ENCODE measurements around the gene JAGN1.
"Not testable (repeated sequence)": the region's sequence is repeated elsewhere in the genome, so short reads cannot be mapped to it uniquely, and the experiment has no call there.

The JAGN1 gene

GRCh38 chr3:9898467-9899241 lies 8.2 kb downstream of the JAGN1 start:
- no peak for DNase-seq (ENCODE audit: low spot score)

DNA sequence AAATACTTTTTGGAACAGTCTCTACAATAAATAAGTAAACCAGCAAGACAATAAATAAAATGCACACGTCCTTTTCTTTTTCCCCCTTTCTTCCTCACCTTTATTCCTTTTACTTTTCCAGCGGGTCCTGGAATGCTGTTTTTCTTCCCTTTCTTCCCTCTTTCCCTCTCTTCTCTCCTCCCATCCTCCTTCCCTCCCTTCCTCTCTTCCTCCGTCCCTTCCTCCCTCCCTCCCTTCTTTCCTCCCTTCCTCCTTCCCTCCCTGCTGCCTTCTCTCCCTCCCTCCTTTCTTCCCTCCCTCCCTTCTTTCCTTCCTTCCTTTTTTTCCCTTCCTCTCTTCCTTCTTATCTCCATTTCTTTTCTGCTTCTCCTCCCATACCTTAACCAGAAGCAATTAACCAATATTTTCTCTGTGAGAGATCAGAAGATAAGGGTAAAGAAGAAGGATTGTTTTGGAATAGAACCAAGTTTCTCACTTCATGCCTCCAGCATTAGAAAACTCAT lies 8.9 kb downstream of the JAGN1 start:
- no peak for DNase-seq (ENCODE audit: low spot score)

GRCh38 chr3:9900965-9901415 lies 10.6 kb downstream of the JAGN1 start:
- not testable (repeated sequence) for DNase-seq (ENCODE audit: low spot score)

DNA sequence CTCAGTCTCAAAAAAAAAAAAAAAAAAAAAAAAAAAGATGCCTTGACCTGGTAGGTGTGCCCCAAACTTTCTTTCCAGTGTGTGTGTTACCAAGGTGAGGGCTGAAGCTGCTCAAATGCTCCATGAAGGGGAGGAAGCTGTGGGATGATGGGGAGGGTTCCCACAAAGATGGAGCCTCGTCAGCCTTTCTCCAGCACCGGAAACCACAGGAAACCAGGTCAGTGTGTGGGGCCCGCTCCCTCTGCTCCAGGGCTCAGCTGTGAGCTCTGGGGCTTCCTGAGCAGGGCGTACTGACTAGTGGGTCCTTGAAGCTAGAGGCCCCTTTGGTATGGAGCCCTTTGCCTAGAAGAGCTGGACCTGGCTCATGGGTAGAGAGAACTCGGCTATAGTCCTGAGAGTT lies 11.6 kb downstream of the JAGN1 start:
- DNase-seq (ENCODE audit: low spot score), result no peak

DNA sequence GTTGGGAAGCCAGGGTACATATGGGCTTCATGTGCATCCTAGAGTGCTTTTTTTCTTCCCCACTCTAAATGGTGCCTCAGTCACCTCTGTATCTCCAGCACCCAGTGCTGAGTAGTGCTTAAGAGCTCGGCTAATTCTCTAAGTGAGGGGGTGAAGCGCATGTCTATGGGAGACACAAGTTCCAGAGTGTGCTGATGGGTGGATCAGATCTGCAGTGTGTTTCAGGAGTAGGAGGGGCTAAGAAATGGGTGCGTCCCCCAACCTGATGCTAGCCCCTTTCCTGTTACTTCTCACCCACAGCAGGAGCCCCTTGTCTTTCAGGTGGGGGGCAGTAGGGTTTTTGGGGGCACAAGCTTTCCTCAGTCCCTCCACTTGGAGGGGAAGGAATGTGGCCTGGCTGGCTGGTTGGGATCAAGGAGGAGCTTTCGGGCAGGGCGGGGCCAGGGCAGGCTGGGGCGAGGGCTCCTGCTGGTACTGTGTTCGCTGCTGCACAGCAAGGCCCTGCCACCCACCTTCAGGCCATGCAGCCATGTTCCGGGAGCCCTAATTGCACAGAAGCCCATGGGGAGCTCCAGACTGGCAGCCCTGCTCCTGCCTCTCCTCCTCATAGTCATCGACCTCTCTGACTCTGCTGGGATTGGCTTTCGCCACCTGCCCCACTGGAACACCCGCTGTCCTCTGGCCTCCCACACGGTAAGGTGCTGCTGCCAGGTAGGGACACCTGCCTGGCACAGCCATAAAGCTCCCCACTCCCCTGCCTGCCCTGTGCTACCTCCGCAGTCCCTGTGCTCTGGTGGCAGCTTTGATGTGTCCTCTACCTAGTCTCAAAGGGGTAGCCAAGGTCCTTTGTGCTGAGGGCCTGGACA lies 12.2 kb downstream of the JAGN1 start, which contains the start of gene IL17RE:
IL17RE (plus strand) TSS at position 477 of the 866 bp plus-strand sequence; CDS start at position 562, 85 bp downstream.
- no peak for DNase-seq (ENCODE audit: low spot score)

DNA sequence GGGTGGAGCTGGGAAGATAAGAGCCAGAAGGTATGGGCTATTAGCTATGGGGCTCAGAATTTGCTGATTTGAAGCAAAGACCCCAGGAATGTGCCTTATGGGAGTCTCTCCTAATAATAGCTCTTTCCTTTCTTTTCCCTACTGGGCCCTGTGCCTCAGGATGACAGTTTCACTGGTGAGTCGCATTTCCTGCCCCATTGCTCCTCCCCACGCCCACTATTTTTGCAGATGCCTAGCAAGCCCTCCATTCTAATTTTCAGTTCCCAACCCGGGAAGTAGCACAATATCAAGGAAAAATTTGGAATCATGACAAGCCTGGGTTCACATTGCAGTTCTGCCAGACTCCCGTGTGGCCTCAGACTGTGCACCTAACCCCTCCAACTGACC lies 12.8 kb downstream of the JAGN1 start:
- no peak for DNase-seq (ENCODE audit: low spot score)

GRCh38 chr3:9903904-9904303 lies 13.5 kb downstream of the JAGN1 start:
- no peak for DNase-seq (ENCODE audit: low spot score)

- no peak for DNase-seq (ENCODE audit: low spot score)
These were observed 16.1 kb downstream of the JAGN1 start for GRCh38 chr3:9906480-9906879.

- no peak for DNase-seq (ENCODE audit: low spot score)
These were observed 17.9 kb downstream of the JAGN1 start for GRCh38 chr3:9908286-9908685.

DNA sequence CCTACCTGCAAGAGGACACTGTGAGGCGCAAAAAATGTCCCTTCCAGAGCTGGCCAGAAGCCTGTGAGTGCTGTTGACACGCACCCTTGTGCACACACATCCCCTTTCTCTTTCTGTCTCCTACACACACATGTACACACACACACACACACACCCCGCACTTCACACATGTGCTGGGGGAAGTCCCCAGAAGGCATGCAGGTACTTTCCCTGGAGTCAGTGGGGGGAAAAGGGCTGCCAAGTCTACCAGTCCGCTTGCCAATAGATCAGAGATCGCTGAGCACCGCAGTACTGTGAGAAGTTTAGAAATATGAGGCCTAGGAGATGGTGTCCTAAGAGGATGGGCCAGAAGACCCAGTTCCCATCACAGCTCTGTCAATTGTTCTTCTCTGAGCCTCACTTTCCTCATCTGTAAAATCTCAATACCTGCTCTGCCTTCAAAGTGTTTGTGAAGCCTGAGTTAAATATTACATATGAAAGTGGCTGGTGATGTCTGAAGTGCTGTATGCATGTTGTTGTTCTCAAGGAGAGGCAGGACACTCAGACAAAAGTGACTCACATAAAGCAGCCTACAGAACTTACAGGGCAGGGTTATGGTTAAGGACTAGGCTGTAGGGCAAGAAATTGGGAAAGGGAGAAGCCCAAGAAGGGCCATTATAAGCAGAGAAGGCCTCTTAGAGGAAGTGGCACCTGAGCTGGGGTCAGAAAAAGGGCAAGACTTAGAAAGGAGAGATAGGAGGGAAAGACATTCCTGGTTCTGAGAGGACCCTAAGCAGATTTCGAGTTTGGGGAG lies 19.0 kb downstream of the JAGN1 start:
- no peak for DNase-seq (ENCODE audit: low spot score)

- DNase-seq (ENCODE audit: low spot score), result no peak
These were observed 21.5 kb downstream of the JAGN1 start for GRCh38 chr3:9911863-9912262.

DNA sequence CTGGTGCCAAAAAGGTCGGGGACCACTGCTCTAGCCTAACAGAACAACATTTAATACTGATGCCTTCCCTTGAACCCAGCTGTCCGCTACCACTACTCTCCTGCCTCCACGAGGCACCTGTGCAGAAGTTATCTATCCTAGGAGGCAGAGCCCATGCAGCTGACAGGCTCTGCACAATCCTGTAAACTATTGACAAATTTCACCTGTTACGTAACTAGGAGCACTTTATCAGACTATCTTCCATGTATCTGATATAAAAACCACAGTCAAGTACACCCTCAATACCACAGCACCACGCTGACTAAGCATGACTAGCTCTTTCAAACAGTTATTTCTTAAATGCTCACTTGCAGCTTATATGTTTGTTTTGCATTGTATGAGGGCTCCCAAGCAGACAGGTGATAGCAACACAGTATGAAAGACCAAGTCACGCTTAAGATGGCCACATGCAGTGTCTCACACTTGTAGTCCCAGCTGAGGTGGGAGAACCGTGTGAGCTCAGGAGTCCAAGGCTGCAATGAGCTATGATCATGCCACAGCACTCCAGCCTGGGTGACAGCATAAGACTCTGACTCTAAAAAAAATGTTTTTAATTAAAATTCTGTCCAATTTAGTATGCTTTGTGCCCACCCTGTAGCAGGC lies 22.0 kb downstream of the JAGN1 start:
- no peak for DNase-seq (ENCODE audit: low spot score)

GRCh38 chr3:9913601-9914000 lies 23.2 kb downstream of the JAGN1 start:
- no peak for DNase-seq (ENCODE audit: low spot score)

DNA sequence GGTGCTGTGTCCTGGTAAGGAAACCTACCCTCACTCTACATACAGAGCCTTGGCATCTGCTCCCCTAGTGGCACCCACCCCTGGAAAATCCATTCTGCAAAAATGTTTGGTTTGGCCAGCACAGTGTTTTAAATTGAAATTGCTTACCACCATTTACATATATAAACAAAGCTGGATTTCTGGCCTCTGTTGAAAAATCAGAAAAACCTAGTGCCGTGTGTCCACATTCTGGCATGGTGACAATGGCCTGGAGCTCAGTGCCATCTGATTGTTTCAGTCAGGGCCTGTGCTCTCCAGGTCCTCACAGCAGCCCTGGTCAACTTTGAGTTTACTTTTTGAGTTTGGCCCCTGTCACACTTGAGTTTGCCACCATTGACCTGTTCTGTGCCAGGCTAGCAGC lies 23.6 kb downstream of the JAGN1 start:
- no peak for DNase-seq (ENCODE audit: low spot score)

DNA sequence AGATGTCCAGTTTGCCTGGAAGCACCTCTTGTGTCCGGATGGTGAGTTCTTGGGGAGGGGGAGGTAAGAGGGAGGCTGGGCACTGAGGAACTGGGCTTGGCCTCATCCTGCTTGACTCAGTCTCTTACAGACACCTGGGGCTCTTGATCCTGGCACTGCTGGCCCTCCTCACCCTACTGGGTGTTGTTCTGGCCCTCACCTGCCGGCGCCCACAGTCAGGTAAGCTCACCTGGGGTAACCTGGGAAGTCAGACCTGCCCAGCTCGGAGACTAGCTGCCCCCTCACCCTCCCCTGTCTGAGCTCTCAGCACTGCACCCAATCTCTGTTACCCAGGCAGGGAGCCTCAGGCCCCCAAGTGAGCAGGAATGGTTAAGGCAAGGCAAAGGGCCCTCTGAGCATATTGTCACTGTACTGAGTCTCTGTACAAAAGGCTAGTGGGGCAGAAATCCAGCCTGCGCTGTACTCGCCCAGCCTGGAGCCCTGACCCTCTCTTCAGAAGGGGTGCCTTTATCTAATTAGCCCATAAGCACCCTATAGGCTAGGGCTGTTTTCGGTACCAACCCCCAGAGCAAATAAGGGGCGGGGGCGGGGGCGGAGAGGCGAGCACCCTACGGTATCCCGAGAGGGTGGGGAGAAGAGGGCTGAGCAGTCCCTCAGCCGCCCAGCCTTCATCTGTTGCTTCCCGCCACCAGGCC lies 24.3 kb downstream of the JAGN1 start:
- DNase-seq (ENCODE audit: low spot score), result no peak

DNA sequence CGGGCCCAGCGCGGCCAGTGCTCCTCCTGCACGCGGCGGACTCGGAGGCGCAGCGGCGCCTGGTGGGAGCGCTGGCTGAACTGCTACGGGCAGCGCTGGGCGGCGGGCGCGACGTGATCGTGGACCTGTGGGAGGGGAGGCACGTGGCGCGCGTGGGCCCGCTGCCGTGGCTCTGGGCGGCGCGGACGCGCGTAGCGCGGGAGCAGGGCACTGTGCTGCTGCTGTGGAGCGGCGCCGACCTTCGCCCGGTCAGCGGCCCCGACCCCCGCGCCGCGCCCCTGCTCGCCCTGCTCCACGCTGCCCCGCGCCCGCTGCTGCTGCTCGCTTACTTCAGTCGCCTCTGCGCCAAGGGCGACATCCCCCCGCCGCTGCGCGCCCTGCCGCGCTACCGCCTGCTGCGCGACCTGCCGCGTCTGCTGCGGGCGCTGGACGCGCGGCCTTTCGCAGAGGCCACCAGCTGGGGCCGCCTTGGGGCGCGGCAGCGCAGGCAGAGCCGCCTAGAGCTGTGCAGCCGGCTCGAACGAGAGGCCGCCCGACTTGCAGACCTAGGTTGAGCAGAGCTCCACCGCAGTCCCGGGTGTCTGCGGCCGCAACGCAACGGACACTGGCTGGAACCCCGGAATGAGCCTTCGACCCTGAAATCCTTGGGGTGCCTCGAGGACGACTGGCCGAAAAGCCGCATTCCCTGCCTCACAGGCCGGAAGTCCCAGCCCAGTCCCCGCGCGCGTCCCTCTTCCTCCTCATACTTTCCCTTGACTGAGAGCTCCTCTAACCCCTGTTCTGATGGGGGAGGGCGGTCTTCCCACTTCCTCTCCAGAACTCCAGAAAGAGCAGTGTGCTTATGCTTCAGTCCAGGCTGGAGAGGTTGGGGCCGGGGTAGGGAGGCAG lies 25.1 kb downstream of the JAGN1 start:
- DNase-seq (ENCODE audit: low spot score), result peak; percentile 68

- DNase-seq (ENCODE audit: low spot score), result no peak
These were observed 25.9 kb downstream of the JAGN1 start for GRCh38 chr3:9916346-9916733.

GRCh38 chr3:9916734-9917680 lies 26.6 kb downstream of the JAGN1 start, which contains the start of gene IL17RC:
IL17RC (plus strand) TSS chr3:9917098; CDS start chr3:9917316, 218 bp downstream.
- DNase-seq (ENCODE audit: low spot score), result peak; percentile 79

DNA sequence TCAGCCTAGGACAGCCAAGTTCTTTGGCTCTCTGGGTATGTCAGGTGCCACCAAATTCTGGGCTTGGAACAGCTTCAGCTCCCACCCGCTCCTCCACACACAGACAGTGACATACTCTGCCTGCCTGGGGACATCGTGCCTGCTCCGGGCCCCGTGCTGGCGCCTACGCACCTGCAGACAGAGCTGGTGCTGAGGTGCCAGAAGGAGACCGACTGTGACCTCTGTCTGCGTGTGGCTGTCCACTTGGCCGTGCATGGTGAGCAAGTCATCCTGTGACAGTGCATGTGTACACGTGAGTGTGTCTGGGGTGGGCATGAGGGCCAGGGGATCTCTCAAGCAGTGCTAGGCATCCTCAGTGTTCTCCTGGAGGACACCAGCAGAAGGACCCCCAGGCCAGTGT lies 27.4 kb downstream of the JAGN1 start:
- no peak for DNase-seq (ENCODE audit: low spot score)
